WI38 (cell line): ENCODE results near the gene FGFR1OP2.

Experiments used
- H3K4me3 ChIP-seq: 2 replicates; pipeline ENCODE4 v1.5.1; 2011; ENCODE audit warnings: low read depth, mild to moderate bottlenecking, control low read depth, low read length
- TF ChIP-seq, protein P1 (sequence below): IDR thresholded peaks from 2 replicates; pipeline ENCODE4 v1.5.1; 2012; ENCODE audit warnings: low read depth, mild to moderate bottlenecking, control low read depth, low read length

Gene FGFR1OP2

DNA sequence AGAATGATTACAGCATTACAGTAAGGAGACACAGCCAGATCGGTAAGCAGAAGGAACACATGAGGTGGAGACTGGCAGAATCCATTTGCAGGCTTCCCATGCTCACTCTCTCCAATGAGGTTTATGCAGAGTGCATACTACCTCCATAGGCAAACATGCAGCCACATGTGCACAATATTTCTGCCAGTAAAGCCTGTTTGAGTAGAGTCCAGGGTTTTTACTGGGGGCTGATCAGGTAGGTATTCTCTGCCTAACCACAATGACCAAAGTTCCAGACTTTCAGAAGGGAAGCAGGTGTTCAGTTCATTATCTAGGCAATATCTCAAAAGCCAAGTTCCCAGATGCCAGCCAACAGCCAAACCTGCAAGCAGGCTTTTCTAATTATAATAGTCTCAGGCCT is 31.6 kb upstream of the FGFR1OP2 start:
- TF ChIP-seq, protein P1, sequence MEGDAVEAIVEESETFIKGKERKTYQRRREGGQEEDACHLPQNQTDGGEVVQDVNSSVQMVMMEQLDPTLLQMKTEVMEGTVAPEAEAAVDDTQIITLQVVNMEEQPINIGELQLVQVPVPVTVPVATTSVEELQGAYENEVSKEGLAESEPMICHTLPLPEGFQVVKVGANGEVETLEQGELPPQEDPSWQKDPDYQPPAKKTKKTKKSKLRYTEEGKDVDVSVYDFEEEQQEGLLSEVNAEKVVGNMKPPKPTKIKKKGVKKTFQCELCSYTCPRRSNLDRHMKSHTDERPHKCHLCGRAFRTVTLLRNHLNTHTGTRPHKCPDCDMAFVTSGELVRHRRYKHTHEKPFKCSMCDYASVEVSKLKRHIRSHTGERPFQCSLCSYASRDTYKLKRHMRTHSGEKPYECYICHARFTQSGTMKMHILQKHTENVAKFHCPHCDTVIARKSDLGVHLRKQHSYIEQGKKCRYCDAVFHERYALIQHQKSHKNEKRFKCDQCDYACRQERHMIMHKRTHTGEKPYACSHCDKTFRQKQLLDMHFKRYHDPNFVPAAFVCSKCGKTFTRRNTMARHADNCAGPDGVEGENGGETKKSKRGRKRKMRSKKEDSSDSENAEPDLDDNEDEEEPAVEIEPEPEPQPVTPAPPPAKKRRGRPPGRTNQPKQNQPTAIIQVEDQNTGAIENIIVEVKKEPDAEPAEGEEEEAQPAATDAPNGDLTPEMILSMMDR: no peak
- no peak overlapping the region for H3K4me3 ChIP-seq

DNA sequence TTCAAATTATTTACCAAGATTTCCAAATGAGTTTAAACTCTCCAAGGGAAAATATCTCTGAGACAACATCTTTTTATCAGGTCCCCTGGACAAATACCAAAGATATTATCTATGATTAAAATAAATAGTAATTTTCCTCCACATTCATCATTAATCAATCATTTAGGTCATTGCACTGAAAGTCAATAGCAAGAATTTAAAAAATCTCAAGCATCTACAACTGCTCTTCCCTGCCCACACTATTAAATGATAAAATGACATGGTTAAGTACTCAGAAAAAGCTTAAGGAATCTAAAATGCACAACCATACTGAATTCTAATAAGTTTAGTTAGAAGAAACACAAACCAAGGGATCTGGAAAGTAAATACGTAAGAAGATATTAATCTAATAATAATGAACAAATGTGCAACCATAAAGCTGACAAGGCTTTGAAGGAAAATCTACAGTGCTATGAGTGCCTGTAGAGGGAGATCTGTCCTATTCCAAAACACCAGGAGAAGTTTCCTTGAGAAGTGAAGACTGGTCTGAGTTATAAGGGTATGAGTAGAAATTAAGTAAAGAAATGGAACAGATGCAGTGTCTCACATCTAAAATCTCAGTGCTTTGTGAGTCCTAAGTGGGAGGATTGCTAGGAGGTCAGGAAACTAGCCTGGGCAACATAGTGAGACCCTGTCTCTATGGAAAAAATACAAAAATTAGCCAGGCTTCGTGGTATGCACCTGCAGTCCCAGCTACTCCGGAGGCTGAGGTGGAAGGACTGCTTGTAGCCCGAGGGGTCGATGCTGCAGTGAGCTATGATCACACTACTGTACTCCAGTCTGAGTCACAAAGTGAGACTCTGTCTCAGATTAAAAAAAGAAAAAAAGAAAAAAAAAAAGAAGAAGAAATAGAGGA is 19.7 kb upstream of the FGFR1OP2 start:
- TF ChIP-seq, protein P1: no peak
- H3K4me3 ChIP-seq: no peak overlapping the region

DNA sequence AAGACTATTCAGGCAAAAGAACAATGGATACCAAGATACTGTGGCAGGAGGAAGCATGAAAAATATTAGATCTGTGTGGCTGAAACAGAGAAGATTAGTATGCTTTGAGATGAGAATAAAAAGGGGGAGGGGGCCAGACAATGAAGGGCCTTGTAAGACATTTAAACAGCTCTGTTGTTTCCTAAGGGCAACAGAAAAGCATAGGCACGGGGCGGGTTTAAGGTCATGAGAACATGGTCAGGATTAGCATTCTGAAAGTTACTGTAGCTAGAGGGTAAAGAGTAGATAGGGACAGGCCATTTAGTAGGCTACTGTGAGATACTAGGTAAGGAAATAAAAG is 19.1 kb upstream of the FGFR1OP2 start:
- TF ChIP-seq, protein P1: no peak

DNA sequence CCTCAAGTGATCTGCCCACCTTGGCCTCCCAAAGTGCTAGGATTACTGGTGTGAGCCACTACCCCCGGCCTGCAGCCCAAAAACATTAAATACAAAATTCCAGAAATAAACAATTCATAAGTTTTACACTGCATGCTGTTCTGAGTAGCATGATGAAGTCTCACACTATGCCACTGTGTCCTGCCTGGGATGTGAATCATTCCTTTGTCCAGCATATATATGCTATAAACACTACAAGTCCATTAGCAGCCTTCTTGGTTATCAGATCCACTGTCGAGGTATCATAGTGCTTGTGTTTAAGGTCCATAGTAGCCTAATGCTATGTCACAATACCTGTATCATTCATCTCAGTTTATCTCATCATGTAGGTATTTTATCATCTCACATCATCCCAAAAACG is 16.4 kb upstream of the FGFR1OP2 start:
- TF ChIP-seq, protein P1: no peak
- no peak overlapping the region for H3K4me3 ChIP-seq

More for the DNA sequence above, 19.1 kb upstream of the FGFR1OP2 start:
- H3K4me3 ChIP-seq: no peak overlapping the region

DNA sequence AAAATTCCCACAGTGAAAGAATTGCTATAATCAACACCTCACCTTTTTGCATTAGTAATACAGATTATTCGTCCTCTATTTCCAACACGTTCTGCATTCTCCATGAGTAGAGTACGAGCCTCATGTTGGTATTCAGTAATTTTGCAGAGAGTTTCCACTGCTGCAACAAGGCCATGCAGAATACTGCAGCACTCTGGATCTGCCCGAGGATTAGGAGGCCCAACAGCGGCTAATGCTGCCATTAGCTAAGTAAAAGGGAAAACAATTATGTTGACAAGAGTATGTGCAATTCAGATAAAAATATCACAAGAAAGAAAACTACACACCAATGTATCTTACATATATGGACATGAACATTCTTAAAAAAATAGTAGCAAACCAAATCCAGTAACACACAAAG is 9.6 kb upstream of the FGFR1OP2 start:
- TF ChIP-seq, protein P1: no peak
- H3K4me3 ChIP-seq: no peak overlapping the region

DNA sequence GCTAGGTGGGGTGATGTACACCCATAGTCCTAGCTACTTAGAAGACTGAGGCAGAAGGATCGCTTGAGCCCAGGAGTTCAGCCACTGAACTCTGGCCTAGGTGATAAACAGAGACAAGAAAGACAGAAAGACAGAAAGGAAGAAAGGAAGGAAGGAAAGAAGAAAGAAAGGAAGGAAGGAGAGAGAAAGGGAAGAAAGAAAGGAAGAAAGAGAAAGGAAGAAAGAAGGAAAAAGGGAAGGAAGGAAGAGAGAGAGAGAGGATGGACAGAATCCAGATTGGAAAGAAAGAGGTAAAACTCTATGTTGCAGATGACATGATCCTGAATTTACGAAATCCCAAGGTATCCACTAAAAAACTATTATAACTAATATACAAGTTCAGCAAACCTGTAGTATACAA is 8.7 kb upstream of the FGFR1OP2 start:
- H3K4me3 ChIP-seq: no peak overlapping the region
- TF ChIP-seq, protein P1: no peak

DNA sequence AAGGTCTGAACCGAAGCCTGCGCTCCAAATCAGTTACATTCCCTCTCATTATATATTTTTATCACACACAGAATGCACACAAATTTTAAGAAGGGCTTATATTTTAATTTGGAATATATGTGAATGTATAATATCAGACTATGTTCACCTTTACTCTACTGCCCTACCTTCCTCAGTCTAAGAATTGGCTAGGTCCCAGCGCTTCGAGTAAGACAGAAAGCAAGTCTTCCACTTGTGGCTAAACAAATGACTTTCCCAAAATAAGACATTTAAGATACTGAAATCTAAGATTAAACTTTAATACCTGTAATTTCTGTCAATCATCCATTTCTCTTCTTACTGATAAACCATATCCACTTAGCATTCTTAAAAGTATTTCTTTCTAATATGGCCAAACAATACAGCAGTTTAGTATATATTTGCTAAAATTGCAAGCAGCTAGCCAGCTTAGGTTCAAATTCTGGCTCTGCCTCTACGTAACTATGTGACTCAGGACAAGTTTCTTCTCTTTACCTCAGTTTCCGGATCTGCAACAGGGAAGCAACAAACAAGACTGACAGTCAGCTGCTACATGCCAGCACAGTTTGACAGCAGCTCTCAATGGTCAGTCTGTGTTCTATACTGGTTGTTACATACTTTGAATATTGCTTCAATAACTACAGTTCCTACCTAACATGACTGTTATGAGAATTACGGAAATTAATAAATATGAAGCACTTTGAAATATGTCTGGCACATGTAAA is 2.5 kb upstream of the FGFR1OP2 start:
- TF ChIP-seq, protein P1: no peak
- no peak overlapping the region for H3K4me3 ChIP-seq
